DND-41 (cell line): ENCODE results near the gene GLYATL1B.
A peak's percentile ranks its signal among the peaks of the same experiment; 100 is the strongest.
"Not testable (repeated sequence)": the region's sequence is repeated elsewhere in the genome, so short reads cannot be mapped to it uniquely, and the experiment has no call there.

Experiments
- ATAC-seq: fragments of 200-7000 bp; cut with Tn5 transposase; 3 replicates; pipeline ENCODE4 v1.9.1; 2021; ENCODE audit warnings: low read depth; ENCODE audit not compliant: insufficient read depth
- DNase-seq: peaks from one replicate; pipeline ENCODE4 v3.0.0-alpha.2; 2020
- H2AFZ ChIP-seq: 2 replicates; pipeline ENCODE4 v1.6.0; 2012; ENCODE audit warnings: low read depth, low read length
- H3K27ac ChIP-seq: 2 replicates; pipeline ENCODE4 v1.5.1; 2012; ENCODE audit warnings: low read length, inconsistent platforms
- H3K27me3 ChIP-seq: fragments of 200-600 bp; sonication (generic); 2 replicates; pipeline ENCODE4 v1.6.0; 2012; ENCODE audit warnings: low read length, mild to moderate bottlenecking, inconsistent platforms; ENCODE audit not compliant: insufficient read depth, poor library complexity
- H3K36me3 ChIP-seq: 2 replicates; pipeline ENCODE4 v1.5.1; 2012; ENCODE audit warnings: low read length, inconsistent platforms; ENCODE audit not compliant: insufficient read depth
- H3K4me1 ChIP-seq: 2 replicates; pipeline ENCODE4 v1.5.1; 2012; ENCODE audit warnings: mild to moderate bottlenecking, low read length; ENCODE audit not compliant: insufficient read depth
- H3K4me2 ChIP-seq: 2 replicates; pipeline ENCODE4 v1.6.0; 2012; ENCODE audit warnings: mild to moderate bottlenecking, moderate library complexity, low read length, inconsistent platforms; ENCODE audit not compliant: insufficient read depth
- H3K4me3 ChIP-seq, 2 experiments: fragments of 200-600 bp in 1 of 2; shearing (Covaris generic) in 1 of 2; 2 replicates each; pipeline ENCODE4 v1.5.1; 2012 to 2016; ENCODE audit warnings: inconsistent platforms in 2 of 2, low read length in 2 of 2, mild to moderate bottlenecking in 2 of 2, low read depth in 1 of 2, moderate library complexity in 1 of 2
- H3K79me2 ChIP-seq: 2 replicates; pipeline ENCODE4 v1.6.0; 2012; ENCODE audit warnings: low read length, inconsistent platforms; ENCODE audit not compliant: insufficient read depth
- H3K9ac ChIP-seq: 2 replicates; pipeline ENCODE4 v1.6.0; 2012; ENCODE audit warnings: low read depth, mild to moderate bottlenecking, inconsistent platforms, low read length, moderate library complexity
- H3K9me3 ChIP-seq: 2 replicates; pipeline ENCODE4 v1.5.1; 2012; ENCODE audit warnings: low read length, moderate library complexity, mild to moderate bottlenecking, inconsistent platforms; ENCODE audit not compliant: insufficient read depth, severe bottlenecking
- H4K20me1 ChIP-seq: 2 replicates; pipeline ENCODE4 v1.6.0; 2012; ENCODE audit warnings: low read length; ENCODE audit not compliant: insufficient read depth
- EZH2 ChIP-seq: IDR thresholded peaks from 3 replicates; pipeline ENCODE4 v1.6.1; 2012; ENCODE audit warnings: borderline replicate concordance, low read depth, mild to moderate bottlenecking, moderate library complexity, low read length, inconsistent platforms; ENCODE audit not compliant: severe bottlenecking
- TF ChIP-seq, protein P1 (sequence below): IDR thresholded peaks from 2 replicates; pipeline ENCODE4 v1.5.1; 2012; ENCODE audit warnings: borderline replicate concordance, low read length, moderate library complexity, mild to moderate bottlenecking; ENCODE audit not compliant: poor library complexity, severe bottlenecking; ENCODE audit errors: extremely low read depth

GLYATL1B gene

DNA sequence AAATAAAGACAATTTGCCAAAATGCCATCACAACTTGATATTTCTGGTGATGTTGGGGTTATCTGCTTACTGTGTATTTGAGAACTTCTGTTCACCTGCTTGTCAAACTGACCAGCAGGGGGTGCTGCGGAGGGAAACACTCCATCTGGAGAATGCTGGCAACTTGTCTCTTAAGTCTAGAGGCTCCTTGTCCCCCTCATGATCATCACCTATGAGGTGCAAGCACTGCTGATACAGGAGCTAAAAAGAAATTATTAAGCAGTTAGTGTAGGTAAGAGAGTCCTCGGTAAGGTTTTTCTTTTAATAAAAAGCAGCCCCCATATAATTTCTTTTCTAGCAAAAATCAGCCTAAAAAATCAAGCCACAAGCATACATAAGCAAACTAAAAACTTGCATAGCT is 32.7 kb upstream of the GLYATL1B start:
- DNase-seq = peak; percentile 76
- H3K79me2 ChIP-seq = no peaks in the 10 kb centered on the region
- peak; percentile 88 for ATAC-seq

DNA sequence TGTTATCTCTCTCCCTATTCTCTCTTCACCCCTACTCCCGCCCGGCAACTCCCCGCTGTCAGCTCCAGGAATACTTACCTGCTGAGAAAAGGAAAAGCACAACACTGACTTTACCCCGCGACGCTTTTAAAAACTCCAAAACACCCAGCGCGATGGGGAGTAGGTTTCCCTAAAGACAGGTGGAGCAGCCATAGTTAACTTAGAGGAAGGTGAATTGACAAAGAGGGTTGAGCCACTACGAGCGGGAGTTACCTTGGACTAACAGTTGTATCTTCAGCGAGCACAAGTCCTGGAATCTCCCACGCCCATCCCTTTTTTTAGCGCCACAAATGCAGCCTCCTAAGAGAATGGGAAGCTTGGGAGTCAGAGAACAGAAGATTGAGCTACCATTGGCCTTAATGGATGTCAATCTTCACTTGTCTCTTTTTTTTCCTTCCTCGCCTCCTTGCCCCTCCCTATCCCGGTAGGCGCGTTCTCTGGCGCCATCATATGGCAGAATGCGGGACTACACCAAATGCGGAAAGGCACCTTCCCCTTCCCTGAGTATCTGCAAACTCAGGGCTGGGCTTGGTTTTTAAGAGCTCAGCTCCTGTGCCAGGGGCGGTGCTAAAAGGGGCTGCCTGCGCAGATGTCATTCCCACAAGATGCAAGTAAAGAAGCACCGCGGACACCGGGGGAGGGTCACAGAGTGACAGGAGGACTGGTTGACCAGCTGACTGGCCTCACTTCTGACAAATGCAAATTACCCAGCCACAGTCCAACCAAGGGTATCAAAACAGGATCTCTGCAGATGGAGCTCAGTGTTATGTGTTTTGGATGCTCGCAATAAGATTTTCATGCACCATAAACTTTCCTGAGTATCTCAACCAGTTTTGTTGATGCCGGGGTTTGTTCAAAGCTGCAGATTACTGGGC is 27.7 kb upstream of the GLYATL1B start:
- H3K4me3 ChIP-seq, H3K27me3 ChIP-seq, H2AFZ ChIP-seq, H4K20me1 ChIP-seq, H3K4me1 ChIP-seq, H3K9ac ChIP-seq, H3K27ac ChIP-seq, H3K9me3 ChIP-seq, H3K79me2 ChIP-seq, H3K4me2 ChIP-seq, H3K36me3 ChIP-seq: not testable (repeated sequence)
- TF ChIP-seq, protein P1, sequence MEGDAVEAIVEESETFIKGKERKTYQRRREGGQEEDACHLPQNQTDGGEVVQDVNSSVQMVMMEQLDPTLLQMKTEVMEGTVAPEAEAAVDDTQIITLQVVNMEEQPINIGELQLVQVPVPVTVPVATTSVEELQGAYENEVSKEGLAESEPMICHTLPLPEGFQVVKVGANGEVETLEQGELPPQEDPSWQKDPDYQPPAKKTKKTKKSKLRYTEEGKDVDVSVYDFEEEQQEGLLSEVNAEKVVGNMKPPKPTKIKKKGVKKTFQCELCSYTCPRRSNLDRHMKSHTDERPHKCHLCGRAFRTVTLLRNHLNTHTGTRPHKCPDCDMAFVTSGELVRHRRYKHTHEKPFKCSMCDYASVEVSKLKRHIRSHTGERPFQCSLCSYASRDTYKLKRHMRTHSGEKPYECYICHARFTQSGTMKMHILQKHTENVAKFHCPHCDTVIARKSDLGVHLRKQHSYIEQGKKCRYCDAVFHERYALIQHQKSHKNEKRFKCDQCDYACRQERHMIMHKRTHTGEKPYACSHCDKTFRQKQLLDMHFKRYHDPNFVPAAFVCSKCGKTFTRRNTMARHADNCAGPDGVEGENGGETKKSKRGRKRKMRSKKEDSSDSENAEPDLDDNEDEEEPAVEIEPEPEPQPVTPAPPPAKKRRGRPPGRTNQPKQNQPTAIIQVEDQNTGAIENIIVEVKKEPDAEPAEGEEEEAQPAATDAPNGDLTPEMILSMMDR = peak; percentile 79
- ATAC-seq (peak; percentile 85), DNase-seq (peak; percentile 69)

More for the DNA sequence above, 32.7 kb upstream of the GLYATL1B start:
- Histone ChIP-seq H3K4me1 (no peaks in the 10 kb centered on the region), H3K27ac (no peak overlapping the region), H4K20me1 (no peaks in the 10 kb centered on the region), H3K36me3 (no peaks in the 10 kb centered on the region), H3K4me2 (no peak overlapping the region), H3K27me3 (no peaks in the 10 kb centered on the region), H3K9me3 (no peaks in the 10 kb centered on the region), H2AFZ (no peak overlapping the region), H3K4me3 (no peak overlapping the region), H3K9ac (no peak overlapping the region)
- TF ChIP-seq EZH2 = no peak
- TF ChIP-seq, protein P1 = peak; percentile 75

DNA sequence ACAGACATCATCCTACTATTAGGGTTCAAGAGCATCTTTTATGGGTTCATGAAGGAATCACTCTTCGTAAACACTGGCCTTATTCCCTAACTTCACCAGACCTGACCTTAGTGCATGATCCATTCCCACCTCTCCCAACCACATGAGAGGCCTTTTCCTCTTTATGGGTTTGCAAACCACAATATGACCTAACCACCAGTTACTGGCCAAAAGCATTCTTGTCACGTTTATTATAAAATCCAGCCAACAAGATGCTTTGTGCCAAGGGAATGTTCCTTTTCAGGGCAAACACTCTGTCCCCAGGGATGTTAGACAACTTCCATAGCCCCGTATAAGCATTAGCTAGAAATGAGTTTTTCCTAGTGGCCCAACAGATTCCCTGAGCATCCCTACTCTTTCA is 26.0 kb upstream of the GLYATL1B start:
- ATAC-seq, H3K27ac ChIP-seq, H3K9ac ChIP-seq, H3K36me3 ChIP-seq, DNase-seq, H3K9me3 ChIP-seq, H3K4me3 ChIP-seq, H2AFZ ChIP-seq, H3K79me2 ChIP-seq, H3K4me1 ChIP-seq, H3K4me2 ChIP-seq, H4K20me1 ChIP-seq, H3K27me3 ChIP-seq: not testable (repeated sequence)

DNA sequence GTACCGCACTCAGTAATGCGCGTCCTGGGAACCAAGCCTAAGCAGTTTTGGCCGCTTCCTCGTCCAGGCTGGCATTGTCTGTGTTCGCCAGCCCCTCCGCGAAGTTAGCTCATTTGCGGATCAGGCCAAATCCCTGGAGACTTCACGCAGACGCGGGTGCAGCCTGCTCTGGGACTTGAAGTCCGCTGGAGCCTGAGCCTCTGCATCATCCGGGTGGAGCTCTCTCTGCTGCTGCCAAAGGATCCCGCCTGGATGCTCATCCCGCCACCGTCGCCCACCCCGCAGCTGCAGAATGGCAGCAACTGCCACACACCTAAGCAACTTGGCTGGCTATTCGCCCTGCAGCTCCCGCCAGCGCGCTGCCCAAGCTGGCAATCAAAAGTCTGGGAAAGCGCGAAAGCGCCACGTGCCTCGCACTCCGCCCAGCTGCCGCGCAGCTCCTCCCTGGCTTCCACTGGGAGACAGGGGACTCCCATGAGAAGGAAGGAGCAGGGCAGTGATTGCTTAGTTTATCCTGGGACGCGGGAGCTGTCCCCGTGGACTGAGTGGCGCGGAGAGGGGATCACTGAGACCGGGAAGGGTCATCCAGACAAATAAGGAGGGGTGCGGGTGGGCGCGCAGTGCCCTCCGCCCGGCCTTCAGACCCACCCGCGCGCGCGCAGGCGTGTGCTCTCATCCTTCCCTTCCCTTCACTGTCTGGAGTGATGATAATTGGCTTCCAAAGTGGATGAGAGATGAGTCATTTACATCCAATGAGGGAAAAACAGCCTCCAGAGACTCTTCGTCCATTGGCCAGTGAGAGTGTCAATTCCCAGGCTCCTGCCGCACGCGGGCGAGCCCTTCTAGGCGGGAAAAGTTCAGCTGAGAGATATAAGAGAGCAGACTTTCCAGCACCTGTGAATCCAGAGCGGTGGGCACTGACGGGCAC is 23.2 kb upstream of the GLYATL1B start:
- H3K4me1 ChIP-seq = no peaks in the 10 kb centered on the region
- H3K9ac ChIP-seq = no peak overlapping the region
- H3K27ac ChIP-seq = no peak overlapping the region
- no peak overlapping the region for H2AFZ ChIP-seq
- no peaks in the 10 kb centered on the region for H3K9me3 ChIP-seq
- H3K79me2 ChIP-seq = no peaks in the 10 kb centered on the region
- no peak overlapping the region for H3K4me3 ChIP-seq
- ATAC-seq (no peak), DNase-seq (no peak)
- H3K27me3 ChIP-seq = no peaks in the 10 kb centered on the region
- TF ChIP-seq, protein P1 = no peak
- H3K36me3 ChIP-seq = no peaks in the 10 kb centered on the region
- no peaks in the 10 kb centered on the region for H4K20me1 ChIP-seq
- H3K4me2 ChIP-seq = no peak overlapping the region

DNA sequence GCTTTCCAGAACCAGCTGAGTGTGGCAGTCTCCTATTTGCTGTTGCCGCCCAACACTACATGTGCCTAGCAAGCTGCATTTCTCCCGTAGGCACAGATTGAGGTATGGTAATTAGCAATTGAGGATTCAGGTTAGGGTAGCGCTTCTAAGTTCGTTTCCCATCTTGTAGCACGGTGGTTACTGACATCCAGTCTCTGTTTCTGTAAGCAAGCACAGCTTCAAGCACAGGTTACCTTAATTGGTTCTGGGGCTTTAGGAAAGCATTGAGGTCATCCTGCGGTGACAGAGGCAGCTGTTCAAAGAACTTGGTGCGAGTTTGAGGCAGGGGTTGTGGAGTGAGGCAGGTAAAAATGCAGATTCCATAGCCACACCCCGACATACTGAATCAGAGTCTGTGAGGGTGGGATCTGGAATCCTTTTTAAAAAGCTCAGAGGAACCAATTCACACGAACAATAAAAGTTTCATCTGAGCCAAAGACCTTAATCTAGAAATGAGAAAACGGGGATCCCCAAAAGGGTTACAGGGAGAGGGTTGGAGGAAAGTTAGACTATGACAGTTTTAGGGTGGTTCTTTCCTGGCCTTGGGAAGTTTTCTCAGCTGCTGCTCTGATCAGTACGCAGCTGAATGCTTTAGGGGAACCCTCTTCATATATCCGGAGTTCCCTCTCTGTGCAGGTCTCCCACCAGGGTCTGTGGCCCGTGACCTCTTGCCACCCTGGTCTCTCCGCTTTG is 21.9 kb upstream of the GLYATL1B start:
- H3K4me1 ChIP-seq, H3K9me3 ChIP-seq, H3K9ac ChIP-seq, H4K20me1 ChIP-seq, H3K4me2 ChIP-seq, H3K4me3 ChIP-seq, H3K79me2 ChIP-seq, H3K27me3 ChIP-seq, H3K36me3 ChIP-seq, DNase-seq, H2AFZ ChIP-seq, H3K27ac ChIP-seq: not testable (repeated sequence)
- peak; percentile 40; the same call in 2 of the 3 replicates for ATAC-seq
